ENCODE results near the gene SUGCT.

SUGCT gene

DNA sequence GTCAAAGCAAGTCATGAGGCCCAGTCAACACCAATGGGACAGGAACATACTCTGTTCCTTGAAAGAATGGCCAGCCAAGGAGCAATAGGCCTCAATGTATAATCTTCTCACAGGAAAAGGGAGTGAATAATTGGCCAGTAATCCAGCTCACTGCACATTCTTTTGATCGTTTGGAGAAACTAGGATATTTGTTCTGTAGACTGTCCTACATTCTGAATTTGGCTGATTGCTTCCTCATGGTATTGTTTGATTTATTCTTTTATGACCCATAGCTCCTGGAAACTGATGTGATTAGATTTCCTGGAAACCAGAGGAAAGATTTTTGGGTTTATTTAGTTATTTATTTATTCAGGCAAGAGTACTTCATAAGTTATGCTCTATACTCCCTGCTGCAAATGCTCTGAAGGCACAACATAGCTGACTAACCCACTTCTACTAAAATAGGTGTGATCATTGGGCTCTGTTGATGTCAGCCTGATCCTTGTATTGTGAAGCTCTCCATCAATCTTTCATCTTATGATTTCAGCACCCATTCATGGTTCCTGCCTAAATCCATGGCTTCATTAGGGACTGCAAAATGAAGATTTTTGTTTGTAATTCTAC is 745.2 kb downstream of the SUGCT start:
- TF ChIP-seq, protein P1, sequence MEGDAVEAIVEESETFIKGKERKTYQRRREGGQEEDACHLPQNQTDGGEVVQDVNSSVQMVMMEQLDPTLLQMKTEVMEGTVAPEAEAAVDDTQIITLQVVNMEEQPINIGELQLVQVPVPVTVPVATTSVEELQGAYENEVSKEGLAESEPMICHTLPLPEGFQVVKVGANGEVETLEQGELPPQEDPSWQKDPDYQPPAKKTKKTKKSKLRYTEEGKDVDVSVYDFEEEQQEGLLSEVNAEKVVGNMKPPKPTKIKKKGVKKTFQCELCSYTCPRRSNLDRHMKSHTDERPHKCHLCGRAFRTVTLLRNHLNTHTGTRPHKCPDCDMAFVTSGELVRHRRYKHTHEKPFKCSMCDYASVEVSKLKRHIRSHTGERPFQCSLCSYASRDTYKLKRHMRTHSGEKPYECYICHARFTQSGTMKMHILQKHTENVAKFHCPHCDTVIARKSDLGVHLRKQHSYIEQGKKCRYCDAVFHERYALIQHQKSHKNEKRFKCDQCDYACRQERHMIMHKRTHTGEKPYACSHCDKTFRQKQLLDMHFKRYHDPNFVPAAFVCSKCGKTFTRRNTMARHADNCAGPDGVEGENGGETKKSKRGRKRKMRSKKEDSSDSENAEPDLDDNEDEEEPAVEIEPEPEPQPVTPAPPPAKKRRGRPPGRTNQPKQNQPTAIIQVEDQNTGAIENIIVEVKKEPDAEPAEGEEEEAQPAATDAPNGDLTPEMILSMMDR (conservative IDR thresholded peaks at IDR 0.05), result no peak
- no peak for TF ChIP-seq ZFX (IDR thresholded peaks at IDR 0.05)
- H3K27ac ChIP-seq, result no peak overlapping the region

GRCh38 chr7:40880581-40880980 is 745.8 kb downstream of the SUGCT start:
- no peak for TF ChIP-seq ZFX (IDR thresholded peaks at IDR 0.05)
- TF ChIP-seq, protein P1 (conservative IDR thresholded peaks at IDR 0.05), result no peak
- no peak overlapping the region for H3K27ac ChIP-seq

GRCh38 chr7:40881405-40881926 is 746.7 kb downstream of the SUGCT start:
- no peak overlapping the region for H3K27ac ChIP-seq

GRCh38 chr7:40882071-40882658 is 747.4 kb downstream of the SUGCT start:
- no peak for TF ChIP-seq ZFX (IDR thresholded peaks at IDR 0.05)

More at GRCh38 chr7:40881405-40881926, 746.7 kb downstream of the SUGCT start:
- TF ChIP-seq ZFX (IDR thresholded peaks at IDR 0.05), result no peak
- TF ChIP-seq, protein P1 (conservative IDR thresholded peaks at IDR 0.05), result no peak

DNA sequence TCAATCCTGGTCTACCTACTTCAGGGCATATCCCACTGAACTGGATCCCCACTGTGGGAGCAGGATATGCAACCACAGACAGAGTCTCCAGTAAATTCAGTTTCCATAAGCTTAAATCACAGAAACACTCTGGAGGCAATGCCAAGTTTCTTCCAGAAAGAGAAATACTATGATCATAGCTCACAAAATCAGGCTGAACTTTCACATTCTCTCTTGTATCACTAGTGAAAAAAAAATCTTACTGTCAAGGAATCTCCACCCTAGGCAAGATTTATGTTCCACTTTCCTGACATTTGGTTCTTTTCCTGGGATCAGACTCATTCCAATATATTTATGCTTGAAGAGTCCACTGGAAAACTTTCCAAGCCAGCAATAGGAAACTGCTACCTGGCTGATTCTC is 749.0 kb downstream of the SUGCT start:
- no peak overlapping the region for H3K27ac ChIP-seq
- TF ChIP-seq ZFX (IDR thresholded peaks at IDR 0.05), result no peak
- TF ChIP-seq, protein P1 (conservative IDR thresholded peaks at IDR 0.05), result no peak

More at GRCh38 chr7:40882071-40882658, 747.4 kb downstream of the SUGCT start:
- H3K27ac ChIP-seq, result no peak overlapping the region

DNA sequence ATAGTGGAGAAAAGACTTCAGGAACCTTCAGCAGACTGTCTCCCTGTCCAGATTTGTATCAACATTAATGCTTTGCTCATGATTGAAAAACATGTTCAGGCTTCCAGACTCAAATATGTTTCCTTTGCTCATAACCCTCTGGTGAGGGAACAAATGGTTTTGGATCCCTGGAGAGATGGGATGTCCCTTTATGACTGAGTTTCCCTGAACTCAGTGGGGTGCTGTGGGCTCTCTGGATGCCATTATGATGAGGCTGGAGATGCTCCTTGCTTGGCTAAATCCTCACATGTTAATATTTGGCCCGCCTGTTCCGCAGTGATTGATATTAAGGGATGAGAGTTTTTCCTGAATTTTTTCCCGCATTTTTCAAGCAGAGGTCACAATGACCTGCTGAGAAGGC is 749.4 kb downstream of the SUGCT start:
- TF ChIP-seq, protein P1 (conservative IDR thresholded peaks at IDR 0.05), result no peak
- TF ChIP-seq ZFX (IDR thresholded peaks at IDR 0.05), result no peak
- no peak overlapping the region for H3K27ac ChIP-seq

DNA sequence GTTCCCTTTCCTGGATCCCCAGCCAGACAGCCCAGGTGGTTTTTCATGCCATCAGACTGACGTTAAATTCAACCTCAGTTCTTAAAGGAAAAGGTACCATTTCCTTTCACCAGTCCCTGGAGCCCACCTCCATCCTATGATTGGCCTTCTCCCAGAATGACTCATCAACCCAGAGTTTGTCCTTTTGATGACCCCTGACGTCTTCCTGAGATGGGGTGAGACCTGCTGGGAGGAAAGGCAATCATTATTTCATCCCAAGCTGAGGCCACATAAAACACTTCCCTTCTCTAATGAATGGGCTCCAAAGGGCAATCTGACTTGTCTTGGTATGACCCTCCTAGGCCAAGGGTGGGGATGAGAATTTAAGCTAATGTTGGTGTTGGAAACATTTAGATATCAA is 750.7 kb downstream of the SUGCT start:
- TF ChIP-seq ZFX (IDR thresholded peaks at IDR 0.05), result no peak
- TF ChIP-seq, protein P1 (conservative IDR thresholded peaks at IDR 0.05), result no peak
- H3K27ac ChIP-seq, result no peak overlapping the region

Data from C4-2B (cell line).